GM21786 (cell line): ENCODE results near the gene CES5A.
"Not testable (repeated sequence)": the region's sequence is repeated elsewhere in the genome, so short reads cannot be mapped to it uniquely, and the experiment has no call there.

Source experiments
- ATAC-seq: cut with Tn5 transposase; IDR thresholded peaks from one replicate; pipeline ENCODE4 v1.9.1; 2021; ENCODE audit not compliant: unreplicated experiment

The CES5A gene

GRCh38 chr16:55830658-55831294 is 44.4 kb downstream of the CES5A start:
- ATAC-seq, result no peak

DNA sequence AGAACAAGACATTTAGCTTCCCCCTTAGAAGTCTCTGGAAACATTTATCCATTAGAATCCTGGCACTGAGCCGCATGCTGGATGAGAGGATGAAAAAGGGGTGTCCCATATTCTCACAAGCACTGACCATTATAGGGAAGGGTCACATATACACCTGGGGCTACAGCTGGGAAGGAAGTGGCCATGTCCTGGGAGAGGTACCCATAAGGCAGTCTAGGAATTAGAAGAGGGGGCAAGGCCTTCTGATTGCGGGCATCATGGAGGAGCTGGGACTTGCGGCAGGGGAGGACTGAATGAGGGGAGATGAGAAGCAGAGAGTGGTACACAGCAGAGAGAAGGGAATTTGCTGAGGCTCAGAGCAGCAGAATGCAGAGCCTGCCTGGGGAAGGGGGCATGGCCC is 45.9 kb downstream of the CES5A start:
- not testable (repeated sequence) for ATAC-seq

- no peak for ATAC-seq
These were observed 46.5 kb downstream of the CES5A start for GRCh38 chr16:55828680-55829079.

DNA sequence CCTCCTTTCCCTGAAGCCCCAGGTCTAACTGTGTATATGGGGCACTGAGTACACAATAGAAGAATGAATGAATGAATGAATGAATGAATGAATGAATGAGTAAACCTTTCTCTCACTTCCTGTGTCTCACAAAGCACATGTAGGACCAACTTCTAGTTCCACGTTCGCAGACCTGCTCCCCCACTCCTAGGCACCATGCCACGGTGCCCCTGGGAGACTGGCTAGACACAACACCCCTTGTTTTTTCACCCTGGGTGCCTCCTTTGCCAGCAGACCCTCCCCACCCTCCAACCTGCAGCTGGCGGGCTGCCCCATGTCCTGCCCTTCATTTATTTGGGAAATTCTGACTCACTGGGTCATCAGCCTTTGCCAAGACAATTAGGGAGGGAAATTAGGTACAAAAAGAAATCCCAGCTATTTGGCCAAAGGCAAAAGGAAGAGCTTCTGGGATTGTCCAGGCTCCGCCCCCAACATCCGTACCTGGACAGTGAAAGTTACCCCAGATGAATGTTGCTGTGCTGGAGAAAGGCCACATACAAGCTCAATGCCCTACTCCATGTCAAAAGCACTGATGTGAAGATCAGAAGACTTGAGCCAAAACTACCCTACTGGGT is 50.0 kb downstream of the CES5A start:
- no peak for ATAC-seq

DNA sequence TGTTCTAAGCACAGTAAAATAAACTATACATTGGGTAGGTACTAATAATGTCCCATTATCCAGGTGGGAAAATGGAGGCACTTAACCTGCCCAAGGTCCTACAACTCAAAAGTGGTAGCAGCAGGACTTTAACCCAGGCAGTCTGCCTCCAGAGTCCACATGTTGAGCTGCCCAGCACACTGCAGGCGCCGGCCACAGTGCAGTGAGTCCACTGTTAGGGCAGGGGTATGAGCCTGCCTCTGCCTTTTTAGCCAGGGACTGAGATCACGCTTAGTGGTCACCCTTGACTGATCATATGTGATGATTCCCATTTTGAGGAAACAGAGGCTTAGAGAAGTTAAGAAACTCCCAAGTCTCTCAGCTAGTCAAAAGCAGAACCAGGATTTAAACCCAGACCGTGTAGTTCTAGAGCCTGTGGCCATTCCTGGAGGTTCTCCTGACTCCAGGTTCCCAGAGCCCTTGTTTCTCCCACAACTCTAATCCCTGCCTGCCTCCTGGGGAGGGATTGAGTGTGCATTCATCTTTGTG is 50.6 kb downstream of the CES5A start:
- ATAC-seq, result no peak

GRCh38 chr16:55822280-55822810 is 52.8 kb downstream of the CES5A start:
- ATAC-seq, result no peak

GRCh38 chr16:55821210-55821609 is 54.0 kb downstream of the CES5A start:
- ATAC-seq, result no peak

GRCh38 chr16:55820615-55821014 is 54.6 kb downstream of the CES5A start:
- no peak for ATAC-seq

DNA sequence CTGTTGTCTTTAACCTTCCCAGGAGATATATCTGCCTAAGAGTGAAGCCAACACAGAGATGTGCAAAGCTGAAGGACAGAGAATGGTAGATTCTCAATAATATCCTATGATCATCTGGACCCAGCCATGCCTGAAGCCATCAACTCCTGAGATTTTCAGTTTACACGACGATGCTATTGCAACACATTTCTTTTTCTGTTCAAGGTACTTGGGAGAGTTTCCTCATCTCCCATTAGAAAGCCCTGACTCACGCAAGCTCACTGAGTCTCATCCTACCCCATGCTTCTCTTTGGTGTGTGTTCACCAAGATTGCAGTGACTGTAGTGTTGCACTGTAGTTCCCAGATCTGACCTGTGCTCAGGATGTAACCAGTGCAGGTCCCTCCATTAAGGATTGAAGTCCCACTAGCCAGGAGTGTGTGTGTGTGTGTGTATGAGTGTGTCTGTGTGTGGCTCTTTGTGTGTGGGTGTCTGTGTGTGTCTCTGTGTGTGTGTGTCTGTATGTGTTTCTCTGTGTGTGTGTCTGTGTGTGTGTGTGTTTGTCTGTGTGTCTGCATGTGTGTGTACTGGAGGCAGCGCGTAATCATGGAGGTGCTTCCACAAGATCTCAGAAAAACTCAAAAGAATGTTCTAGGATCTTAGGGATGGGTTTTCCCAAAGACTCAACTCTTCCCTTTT is 57.8 kb downstream of the CES5A start:
- ATAC-seq, result no peak

- ATAC-seq, result not testable (repeated sequence)
These were observed 59.0 kb downstream of the CES5A start for GRCh38 chr16:55816222-55816621.

GRCh38 chr16:55815320-55815719 is 59.9 kb downstream of the CES5A start:
- no peak for ATAC-seq

- not testable (repeated sequence) for ATAC-seq
These were observed 61.0 kb downstream of the CES5A start for GRCh38 chr16:55814174-55814573.

- not testable (repeated sequence) for ATAC-seq
These were observed 61.4 kb downstream of the CES5A start for GRCh38 chr16:55813730-55814129.

- ATAC-seq, result no peak
These were observed 62.2 kb downstream of the CES5A start for GRCh38 chr16:55812951-55813350.

GRCh38 chr16:55811811-55812210 is 63.4 kb downstream of the CES5A start:
- ATAC-seq, result no peak

DNA sequence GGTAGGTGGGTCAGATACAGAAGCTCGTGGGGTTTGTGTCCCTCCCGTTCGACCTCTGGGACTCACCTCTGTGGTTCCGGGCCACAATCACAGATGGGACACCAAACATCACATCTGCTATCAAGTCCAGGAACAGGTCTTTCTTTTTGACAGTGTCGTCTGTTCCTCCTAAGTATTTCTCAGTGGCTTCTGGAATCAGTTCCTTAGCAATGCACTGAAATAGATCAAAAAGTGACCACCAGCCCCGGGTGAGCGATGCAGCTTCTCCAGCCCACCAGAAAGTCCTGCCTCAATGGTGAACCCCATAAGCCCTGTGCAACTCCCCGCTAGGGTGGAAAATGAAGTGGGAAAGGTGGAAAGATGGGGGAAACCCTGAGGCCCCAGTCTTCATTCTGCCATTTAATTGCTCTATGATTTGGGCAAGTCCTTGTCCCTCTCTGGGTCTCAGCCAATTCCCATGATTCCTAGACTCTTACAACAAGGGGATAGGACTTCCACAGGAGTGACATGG is 64.7 kb downstream of the CES5A start:
- ATAC-seq, result no peak

GRCh38 chr16:55809851-55810250 is 65.3 kb downstream of the CES5A start:
- ATAC-seq, result no peak

DNA sequence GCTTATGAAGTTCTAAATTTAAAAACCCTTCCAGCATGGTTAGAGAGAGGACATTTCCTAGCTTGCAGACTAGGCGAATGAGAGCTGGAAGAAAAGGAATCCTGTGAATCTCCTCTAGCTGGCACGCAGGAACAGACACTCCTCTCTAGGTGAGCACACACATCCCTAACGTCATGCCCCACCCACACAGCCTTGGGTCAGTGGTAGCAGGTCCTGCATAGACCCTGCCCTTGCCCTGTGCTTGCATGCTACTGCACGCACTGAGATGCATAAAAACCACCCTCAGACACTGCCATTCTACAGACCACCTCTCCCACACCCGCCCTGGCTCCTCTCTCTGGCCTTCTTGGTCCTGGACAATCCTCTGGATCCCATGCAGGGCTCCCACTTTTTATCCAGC is 65.8 kb downstream of the CES5A start:
- ATAC-seq, result no peak

DNA sequence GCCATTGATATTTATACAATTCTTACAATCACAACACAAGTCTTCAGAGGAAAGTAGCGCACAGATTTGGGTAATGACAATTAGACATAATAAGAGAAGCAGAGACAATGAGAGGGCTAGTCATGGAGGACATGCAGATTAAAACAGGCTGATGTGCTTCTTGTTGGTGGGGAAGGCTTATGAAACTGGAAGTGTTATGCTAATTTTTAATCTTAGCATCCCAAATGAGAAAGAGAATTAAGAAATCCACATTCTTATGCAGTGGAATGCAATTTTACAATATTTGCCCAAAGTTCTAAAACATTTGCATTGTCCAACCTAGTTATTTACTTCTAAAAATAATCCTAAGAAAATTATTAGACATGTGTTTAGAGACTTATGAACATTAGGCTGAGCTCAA is 66.9 kb downstream of the CES5A start:
- not testable (repeated sequence) for ATAC-seq

DNA sequence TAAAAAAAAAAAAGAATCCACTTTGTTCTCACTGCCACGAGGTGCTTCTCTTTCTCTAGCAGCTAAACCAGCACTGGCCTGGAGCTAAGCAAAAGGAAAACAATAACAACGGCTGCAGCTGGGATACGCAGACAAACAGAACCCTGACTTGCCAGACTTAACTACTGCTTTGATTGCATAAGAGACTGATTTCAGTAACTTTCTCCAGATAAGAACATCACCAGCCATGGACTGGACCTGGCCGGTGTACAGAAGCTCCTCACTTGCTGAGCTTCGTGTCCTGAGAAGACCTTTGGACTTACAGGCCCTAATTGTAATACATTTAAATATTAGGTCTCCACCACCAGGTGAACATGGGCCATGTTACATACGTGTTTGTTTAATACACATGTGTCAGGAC is 70.1 kb downstream of the CES5A start:
- not testable (repeated sequence) for ATAC-seq

DNA sequence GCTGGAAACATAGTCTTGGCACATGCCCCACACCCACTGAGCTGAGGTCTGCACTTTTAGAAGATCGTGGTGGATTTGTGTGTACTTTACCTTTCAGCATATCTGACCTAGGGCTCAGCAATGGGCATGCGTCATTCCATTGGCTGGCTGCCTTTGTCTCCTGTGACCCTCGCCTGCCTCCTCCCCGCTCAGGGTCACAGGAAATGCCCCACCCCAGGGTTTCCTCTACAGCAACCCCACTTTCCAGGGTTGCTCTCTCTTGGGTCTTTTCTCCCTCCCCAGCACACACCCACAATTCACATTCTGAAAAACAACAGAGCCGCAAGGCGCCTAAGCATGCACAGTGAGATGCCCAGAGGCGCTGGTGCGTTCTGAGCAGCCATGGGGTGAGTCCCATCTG is 71.5 kb downstream of the CES5A start:
- ATAC-seq, result not testable (repeated sequence)
